ENCODE results near the gene ZNF212.
"Not testable (repeated sequence)": the region's sequence is repeated elsewhere in the genome, so short reads cannot be mapped to it uniquely, and the experiment has no call there.

Gene ZNF212

DNA sequence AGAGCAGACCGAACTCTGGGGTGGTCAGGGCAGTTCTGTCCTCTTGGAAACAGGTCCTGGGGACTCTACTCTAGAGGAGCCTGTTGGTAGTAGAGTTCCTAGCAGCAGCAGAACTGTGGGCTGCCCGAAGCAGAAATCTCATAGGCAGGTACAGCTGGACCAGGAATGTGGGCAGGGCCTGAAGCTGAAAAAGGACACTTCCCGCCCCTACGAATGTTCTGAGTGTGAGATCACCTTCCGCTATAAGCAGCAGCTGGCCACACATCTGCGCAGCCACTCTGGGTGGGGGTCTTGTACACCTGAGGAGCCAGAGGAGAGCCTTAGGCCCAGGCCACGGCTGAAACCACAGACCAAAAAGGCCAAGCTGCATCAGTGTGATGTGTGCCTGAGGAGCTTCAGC lies 14.2 kb downstream of the ZNF212 start:
- no peak for DNase-seq

DNA sequence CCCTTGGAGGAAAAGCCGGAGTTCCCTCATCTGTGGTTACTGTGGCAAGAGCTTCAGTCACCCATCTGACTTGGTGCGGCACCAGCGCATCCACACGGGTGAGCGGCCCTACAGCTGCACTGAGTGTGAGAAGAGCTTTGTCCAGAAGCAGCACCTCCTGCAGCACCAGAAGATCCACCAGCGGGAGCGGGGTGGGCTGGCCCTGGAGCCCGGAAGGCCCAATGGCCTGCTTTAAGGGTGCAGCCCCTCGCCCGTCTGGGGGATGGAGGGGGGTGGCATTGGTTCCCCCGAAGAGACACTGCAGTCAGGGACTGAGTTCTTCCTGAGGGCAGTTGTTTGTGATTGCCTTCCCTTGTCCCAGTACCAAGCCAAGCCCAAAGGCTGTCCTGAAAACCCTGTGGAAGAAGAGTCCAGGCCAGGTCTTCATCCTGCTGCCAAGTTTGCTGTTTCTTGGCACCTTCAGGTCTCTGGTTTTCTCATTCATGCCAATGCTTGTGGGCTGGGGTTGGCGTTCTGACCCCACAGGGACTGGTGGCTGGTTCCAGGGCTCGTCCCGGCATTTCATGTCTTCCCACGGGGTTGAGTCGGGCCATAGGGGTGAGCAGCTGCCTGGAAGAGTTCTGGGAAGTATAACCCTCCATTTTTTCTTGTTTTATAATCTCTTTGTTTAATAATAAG lies 14.9 kb downstream of the ZNF212 start:
- DNase-seq = no peak

DNA sequence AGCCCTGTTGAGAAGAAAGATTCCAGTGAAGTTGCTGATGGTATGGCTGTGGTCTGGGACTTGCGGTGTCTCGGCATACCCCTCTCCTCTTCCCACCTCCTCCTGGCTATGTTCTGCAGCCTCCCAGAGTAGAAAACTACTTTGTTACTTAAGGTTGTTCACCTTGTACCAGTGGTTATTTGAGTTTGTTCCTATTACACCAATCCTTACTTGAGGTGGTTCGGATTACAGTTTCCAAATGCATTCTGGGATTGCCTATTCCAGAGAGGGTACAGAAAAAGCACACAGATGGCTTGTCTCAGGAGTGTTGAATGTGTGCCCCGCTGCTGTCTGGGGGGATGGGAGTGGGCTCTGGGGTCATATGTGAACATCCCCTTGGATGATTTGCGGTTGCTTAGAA lies 15.7 kb downstream of the ZNF212 start:
- no peak for DNase-seq

DNA sequence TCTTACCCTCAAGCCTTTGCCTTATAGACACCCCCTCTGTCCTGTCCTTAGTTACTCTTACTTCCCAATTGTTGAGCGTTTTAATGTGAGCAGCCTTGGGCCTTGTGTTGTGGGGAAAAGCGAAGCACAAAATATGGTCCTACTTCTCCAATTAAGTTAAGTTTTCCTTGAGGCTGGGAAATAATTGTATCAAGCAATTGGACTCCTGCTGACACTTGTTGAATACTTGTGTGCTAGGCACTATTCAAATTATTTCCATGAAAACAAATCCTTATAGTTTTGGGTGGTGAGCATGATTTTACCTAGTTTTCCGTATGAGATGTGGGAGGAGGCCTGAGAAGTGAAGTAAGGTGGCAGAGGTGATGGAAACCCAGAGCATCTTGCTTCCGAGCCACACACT lies 17.1 kb downstream of the ZNF212 start:
- no peak for DNase-seq

DNA sequence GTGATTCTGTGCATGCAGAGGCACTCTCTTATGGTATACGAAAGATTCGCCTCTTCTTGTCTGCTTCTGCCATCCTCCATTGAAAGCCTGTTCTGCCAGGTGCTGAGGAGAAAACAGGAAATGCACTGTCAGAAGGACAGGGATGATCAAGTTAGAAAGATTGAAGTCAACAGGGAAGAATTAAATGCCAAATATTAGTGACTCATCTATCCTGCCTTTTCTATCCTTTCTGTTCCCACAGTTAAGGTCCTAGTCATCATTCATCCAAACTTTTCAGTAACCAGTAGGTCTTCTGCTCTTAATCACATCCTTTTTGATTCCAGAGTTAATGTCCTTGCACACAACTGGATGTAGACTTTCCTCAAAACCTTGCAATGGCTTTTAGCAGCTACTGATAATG lies 17.7 kb downstream of the ZNF212 start:
- no peak for DNase-seq

DNA sequence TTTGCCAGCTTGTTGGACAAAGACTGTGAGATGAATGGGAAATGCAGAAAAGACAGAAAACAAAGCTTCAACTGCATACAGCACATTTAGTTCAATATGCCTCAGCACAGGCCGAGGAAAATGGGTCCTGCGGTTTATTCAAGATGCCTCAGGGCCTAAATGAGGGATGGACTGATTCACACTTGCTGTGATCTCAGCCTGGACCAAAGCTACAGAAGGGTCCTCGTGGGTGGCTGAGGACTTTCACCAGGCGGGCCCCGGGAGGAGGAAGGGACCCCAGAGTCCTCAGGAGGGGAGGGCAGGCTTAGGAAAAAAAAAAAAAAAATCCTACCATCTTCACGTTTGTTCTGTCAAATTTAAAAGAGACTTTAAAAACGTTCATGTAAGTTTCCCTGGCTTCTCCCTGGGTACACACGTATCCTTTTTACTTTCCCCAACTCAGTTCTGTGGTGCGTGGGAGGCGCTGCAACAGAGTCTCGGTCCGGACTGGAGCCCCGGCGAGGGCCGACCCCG lies 21.9 kb downstream of the ZNF212 start:
- DNase-seq = peak in 2 of 4 experiments; percentile 16

DNA sequence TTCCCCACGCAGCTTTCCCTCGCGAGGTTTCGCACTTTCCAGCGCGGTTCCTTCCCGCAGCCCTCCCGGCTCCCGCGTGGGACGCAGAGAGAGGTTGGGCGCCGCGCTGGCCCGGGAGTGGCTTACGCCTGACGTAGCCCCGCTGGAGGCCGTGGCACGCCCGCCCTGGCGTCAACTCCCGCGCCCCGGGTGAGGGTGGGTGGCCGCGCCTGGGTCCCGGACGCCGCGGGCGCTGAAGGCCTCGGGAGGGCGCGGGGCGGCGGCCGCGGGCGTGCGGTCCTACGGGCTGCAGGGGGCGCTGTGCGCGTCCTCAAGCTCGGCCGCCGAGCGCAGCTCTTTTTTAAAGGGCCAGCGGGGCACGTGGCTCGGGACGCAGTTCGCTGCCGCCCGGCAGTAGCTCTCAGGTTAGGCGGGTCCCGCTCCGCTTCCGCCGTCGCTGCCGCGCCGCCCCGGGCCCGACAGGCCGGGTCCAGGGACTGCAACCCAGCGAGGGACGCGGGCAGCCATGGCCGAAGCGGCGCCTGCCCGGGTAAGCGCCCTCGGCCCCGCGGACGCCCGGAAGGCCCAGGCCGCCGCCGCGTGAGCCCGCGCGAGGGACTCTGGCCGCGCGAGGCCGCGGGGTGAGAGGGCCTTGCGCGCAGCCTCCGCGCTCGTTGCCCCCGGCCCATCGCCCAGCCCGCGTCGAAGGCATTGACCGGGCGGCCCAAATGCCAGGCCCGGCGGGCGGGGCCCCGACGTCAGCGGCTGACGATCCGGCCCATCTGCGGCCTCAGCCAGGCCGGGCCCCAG lies 22.6 kb downstream of the ZNF212 start, which contains the start of gene ZNF783:
TSS of gene ZNF783 (plus strand) at position 368 of the 789 bp plus-strand sequence. CDS start at position 506, 138 bp downstream.
- peak; percentile 93 to 97 (median 96) for DNase-seq

DNA sequence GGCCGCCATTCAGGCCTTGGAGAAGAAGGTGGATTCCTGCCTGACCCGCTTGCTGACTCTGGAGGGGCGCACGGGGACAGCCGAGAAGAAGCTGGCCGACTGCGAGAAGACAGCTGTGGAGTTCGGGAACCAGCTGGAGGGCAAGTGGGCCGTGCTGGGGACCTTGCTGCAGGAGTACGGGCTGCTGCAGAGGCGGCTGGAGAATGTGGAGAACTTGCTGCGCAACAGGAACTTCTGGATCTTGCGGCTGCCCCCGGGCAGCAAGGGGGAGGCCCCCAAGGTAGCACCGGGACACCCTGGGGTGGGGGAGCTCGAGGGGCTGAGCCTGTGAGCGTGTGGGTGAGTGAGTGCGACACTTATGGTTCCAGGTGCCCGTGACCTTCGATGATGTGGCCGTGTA lies 27.0 kb downstream of the ZNF212 start:
- no peak for DNase-seq

DNA sequence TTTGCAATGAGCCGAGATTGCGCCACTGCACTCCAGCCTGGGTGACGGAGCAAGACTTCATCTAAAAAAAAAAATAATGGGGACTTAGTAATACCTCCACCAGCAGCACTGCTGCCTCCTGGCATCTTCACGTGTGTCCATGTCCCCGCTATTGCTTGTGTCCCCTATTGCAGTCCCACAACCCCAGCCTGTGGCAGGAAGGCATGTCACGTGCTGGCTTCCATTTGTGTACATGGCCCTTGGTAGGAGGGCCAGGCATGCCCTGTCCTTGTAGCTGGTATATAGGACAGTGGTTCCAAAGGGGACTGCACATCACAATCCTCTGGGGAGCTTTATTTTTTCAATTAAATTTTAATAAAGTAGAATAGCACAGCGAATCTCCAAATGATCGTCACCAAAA lies 28.3 kb downstream of the ZNF212 start:
- no peak for DNase-seq

DNA sequence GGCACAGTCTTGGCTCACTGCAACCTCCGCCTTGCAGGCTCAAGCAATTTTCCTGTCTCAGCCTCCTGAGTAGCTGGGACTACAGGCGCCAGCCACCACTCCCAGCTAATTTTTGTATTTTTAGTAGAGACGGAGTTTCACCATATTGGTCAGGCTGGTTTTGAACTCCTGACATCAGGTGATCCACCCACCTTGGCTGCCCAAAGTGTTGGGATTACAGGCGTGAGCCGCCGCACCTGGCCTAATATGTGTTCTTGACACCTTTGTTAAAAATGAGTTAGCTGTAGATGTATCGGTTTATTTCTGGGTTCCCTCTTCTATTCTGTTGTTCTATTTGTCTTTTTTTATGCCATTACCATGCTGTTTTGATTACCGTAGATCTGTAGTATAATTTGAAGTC lies 35.0 kb downstream of the ZNF212 start:
- DNase-seq = not testable (repeated sequence)

DNA sequence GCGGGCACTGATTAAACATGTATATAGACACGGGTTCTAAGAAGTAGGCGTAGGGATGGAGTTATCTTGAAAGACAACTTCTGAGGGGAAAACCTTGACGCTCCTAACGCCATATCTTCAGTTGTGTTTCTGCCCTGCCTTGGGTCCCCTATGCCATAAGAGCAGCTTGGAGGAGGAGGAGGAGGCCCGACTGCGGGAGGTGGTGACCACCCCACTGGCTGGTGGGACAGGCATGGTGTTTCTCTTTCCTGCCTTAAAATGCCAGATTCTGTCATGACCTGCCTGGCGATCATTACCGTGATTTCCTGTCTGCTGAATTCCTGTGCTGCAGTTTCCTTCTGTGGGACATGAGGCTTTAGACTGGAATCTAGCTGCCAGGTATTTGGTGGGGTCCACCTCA lies 38.4 kb downstream of the ZNF212 start:
- no peak for DNase-seq

DNA sequence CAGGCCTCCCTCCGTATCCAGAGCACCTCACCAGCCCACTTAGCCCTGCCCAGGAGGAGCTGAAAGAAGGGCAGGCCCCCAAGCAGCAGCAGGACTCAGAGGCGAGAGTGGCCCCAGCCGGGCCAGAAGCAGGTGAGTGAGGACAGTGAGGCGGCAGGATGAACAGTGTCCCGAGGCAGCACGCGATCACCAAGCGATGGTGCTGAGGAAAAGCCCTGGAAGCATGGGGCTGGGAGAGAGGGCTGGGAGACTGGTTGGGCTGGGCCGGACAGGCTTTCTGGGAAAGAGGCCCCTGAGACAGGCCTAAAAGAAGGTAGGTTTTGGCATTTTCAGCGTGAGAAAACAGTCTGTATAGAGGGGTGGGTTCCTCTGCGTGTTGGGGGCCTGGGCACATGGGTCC lies 38.9 kb downstream of the ZNF212 start:
- DNase-seq = no peak

DNA sequence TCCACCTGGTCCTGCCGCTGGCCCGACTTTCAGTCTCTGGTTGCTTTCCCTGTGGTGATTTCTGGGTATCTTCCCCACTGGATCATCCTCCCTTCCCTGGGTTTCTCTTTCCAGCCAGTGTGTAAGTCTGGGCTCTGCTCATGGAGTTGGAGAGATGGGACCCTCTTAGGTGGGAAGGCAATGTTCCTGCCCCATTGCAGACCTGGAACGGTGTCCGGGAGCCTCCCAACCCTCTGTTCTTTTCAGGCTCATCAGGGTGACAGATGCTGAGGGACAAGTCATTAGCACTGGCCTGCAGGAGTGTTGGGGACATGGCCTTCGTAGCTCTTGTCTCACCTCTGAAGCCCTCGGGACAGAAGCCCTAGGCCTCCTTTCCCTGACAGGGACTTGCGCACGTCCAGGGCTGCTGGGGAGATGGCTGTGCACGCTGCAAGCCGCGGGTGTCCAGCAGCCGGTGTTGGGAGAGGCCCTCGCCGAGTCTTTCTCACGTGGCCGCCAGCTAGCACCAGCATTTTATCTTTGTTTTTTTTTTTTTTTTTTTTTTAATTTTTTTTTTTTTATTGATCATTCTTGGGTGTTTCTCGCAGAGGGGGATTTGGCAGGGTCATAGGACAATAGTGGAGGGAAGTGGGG lies 39.8 kb downstream of the ZNF212 start:
- DNase-seq = no peak

DNA sequence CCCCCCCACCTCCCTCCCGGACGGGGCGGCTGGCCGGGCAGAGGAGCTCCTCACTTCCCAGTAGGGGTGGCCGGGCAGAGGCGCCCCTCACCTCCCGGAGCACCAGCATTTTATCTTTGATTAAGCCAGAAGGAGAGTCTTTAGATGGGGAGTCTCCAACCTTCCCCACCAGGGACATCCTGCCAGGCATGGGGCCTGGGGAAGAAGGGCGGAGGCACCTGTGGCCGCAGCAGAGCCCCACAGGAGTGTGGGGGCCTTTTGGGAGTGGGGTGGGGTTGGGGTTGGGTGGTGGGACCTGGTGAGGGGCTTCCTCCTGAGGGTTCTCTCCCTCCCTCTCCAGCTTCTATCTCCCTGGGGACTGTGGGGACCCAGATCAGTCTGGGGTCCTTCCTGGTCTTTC lies 40.7 kb downstream of the ZNF212 start:
- DNase-seq = no peak

DNA sequence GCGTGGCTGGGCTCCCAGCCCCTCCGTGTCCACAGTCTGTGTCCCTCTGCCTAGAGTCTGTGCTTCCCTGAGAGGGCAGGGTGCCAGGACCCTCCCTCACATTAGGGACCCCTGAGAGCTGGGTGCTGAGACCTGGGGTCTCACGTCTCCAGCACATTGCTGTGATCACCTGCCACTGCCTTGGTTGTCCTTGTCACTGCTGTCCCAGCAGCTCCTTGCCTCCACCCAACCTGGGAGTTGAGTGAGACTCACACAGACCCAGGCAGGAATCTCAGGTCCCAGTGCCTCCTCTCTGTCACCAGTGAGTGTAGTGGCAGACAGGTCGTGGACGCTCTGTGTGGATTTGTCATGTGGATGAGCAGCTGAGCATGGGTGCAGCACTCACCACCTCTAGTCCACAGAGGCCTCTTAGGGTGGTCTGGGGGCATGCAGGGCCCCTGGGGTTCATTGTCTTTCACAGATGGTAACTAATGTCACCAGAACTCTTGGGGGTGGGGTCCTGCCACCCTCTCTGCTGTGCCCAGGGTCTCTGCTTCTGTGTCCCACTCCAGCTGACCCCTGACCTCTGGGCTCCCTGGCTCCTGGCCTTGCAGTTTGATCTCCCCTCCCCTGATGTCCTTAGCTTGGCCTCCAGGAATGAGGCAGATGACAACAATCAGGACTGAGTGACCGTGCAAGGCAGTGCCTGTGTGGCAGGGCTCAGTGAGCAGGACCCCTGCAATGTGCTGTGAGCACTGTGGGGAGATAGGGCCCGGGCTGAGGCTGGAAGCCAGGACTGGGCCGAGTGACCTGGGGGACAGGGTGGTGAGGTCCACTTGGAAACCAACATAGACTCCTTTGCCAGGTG lies 41.4 kb downstream of the ZNF212 start:
- no peak for DNase-seq

DNA sequence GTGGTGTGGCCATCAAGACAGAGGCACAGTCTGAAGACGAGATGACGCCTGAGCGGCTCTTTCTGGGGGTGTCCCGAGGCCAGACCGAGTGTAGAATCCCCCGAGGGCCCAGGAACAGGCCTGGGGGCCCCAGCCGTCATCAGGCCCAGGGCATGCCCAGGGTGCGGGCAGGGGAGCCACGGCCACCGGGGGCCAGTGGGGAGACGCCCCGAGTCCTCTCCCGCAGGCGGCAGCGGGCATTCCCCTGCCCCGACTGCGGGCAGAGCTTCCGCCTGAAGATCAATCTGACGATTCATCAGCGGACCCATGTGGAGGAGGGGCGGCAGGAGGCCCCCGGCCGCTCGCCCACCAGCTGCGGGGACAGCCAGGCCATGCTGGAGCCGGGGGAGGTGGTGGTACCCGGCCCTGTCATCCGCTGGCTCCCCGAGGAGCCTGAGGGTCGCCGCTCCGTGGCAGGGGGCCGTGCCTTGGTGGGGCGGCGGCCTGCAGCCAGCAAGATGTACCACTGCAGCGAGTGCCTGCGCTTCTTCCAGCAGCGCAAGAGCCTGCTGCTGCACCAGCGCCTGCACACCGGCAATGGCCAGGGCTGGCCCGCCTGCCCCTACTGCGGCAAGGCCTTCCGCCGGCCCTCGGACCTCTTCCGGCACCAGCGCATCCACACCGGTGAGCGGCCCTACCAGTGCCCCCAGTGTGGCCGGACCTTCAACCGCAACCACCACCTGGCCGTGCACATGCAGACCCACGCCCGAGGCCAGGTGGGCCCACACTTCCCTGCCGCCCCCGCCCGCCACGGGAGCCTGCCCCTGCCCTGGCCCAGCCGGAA lies 42.3 kb downstream of the ZNF212 start:
- DNase-seq = no peak

DNA sequence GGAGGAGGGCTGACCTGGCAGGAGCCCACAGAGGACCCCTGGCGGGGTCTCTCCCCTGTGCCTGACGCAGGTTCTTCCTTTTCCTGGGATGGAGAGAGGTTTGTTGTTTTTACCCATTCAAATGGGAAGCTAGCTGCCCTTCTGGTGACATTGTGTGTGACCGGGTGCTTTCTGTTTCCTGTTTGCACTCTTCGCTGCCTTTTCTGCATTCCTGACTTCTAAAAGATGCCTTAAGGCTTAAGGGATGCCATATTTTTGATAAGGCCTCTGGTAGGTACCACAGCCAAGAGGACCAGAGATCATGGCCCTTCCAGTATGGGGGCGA lies 42.8 kb downstream of the ZNF212 start:
- DNase-seq = no peak

DNA sequence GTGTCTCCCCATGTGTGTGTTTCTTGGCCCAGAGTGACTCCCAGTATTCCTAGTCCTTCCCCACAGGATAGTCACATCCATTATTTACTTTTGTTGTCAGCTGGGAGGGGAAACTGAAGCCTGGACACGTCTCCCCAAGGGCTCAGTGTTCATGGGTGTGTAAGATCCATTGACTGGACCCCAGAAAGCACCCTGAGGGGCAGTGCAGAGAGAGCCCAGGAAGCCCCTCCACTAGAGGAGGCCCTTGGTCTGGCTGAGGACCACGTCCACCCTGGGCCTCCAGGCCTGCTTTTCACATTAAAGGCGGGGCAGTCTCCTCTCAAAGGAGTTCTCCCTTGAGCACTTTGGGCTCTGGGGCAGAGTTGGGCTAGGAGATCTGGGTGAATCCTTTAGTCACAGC lies 43.9 kb downstream of the ZNF212 start:
- no peak for DNase-seq

DNA sequence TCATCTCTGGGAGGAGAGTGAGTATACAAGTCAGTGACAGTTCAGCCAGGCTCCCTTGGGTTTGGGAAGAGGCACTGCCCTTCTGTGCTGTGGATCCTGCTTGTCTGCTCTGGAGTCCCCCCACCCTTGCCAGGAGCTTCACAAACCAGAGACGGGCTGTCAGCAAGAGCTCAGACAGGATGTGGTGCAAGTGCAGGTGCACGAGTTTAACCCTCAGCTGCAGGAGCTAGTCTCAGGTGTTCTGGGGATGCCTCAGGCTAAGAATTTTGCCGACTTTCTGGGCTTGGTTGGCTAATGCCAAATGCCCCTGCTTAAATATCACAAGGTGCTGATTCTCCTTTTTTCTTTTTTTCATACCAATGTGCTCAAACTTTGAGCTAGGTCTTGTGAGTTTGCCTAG lies 44.9 kb downstream of the ZNF212 start:
- no peak for DNase-seq

DNA sequence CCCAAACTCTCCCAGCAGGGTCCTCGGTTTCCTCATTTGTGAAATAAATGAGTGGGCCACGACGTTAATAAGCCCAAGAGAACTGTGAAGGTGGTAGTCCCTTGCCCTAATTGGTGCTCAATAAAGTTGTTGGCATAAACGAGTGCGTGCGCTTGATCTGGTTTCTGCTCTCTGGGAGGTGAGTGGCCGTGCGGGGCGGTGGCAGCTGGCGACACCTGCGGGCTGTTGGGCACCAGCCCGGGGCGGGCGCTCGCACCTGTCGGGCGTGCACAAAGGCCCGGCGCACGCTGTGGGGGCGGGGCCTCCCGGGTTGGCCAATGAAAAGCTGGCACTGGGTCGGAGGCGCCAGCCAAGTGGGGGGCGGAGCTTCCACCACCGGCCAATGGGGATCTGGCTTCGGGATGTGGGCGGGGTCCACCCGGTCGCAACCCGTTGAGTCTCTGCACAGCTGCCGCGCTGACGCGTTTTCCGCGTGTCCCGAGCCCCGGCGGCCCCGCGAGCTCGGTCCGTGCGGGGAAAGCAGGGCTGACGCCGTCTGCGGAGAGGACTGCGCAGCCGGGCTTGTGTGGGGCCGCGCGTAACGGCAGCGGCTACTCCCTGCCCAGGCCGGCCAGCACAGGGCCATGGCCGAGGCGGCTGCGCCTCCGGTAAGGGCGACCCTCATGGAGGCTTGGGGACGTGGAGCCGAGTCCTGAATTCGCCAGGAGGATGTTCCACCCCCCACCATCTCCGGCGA lies 45.6 kb downstream of the ZNF212 start:
- DNase-seq = peak; percentile 87 to 94 (median 91)

DNA sequence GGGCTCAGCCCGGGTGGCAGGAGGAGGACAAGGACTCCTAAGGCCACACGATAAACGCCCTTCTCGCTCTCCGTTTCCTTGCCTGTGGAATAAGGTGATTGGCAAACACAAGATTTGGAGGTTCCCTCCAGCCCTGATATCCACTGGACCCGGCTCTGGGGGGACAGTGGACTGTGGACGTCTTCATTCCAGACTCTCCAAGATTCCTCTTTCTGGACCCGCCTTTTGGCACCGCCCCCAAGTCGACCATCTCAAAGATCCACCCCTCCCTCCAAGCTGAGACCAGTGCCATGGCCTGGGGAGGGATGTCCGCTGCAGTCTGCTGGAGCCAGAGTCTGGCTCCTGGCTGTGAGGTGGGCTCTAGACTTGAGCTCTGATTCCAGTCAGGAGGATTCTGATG lies 46.2 kb downstream of the ZNF212 start:
- DNase-seq = peak; percentile 6 to 26 (median 14)
